ENCODE results near the gene VPS25. TPM values are rescaled to one million over a fixed set of nuclear protein-coding genes. Genes with fewer than 3 reads are reported as not detected.
"Not testable (repeated sequence)": the region's sequence is repeated elsewhere in the genome, so short reads cannot be mapped to it uniquely, and the experiment has no call there.

VPS25 gene
- total RNA-seq, 1 experiment from 2014 or later: 103 TPM

- BruUV-seq (replicated peaks): no TSS peak
- Histone ChIP-seq H3K27me3 (replicated peaks; ENCODE audit: control insufficient read depth, insufficient read depth, low read length) (no peaks in the 10 kb centered on the region), H3K9me3 (no peaks in the 10 kb centered on the region), H3K36me3 (ENCODE audit: control insufficient read depth, insufficient read depth, low read length) (no peaks in the 10 kb centered on the region), H3K4me3 (ENCODE audit: low read depth, low read length) (peak overlapping the region; percentile 68), H3K4me1 (peaks cover 28% of the 10 kb centered on the region)
- peaks cover 20% of the 10 kb centered on the region for H3K4me1 Mint-ChIP-seq (ENCODE audit: low read depth, unreplicated experiment)
- TF ChIP-seq CTCF (IDR thresholded peaks at IDR 0.05; ENCODE audit: insufficient read depth in 1 of 2, low read depth in 1 of 2, low read length in 1 of 2, severe bottlenecking in 1 of 2, unreplicated experiment in 1 of 2): no peak
- no peak for DNase-seq
- intact Hi-C loops (cut with micrococcal nuclease; ENCODE audit: unreplicated experiment): loop anchor here (5.0 kb wide), 2 partner anchors 84 to 184 kb away; partner anchors contain the start of genes PLEKHH3 and PSMC3IP
- H3K9me3 Mint-ChIP-seq (ENCODE audit: unreplicated experiment): no peaks in the 10 kb centered on the region
- no peaks in the 10 kb centered on the region for H3K27me3 Mint-ChIP-seq (ENCODE audit: insufficient read depth, unreplicated experiment)
- ChIA-PET POLR2A (no interaction called here), CTCF (interaction anchor here (0.5 to 0.8 kb wide), 5 partner anchors 12 to 930 kb away, joined by 3 to 4 read pairs (median 3); partner anchors contain the start of genes BECN1 and VPS25)
- H3K27ac Mint-ChIP-seq (ENCODE audit: unreplicated experiment): peak overlapping the region; percentile 56
- H3K36me3 Mint-ChIP-seq (ENCODE audit: insufficient read depth, unreplicated experiment): peaks cover 6% of the 10 kb centered on the region
- peak overlapping the region; percentile 65 for H3K4me3 Mint-ChIP-seq (ENCODE audit: unreplicated experiment)
Observed at GRCh38 chr17:42761638-42762037, 11.6 kb upstream of the VPS25 start.

GRCh38 chr17:42766124-42766523, 7.1 kb upstream of the VPS25 start:
- intact Hi-C loops (cut with micrococcal nuclease; ENCODE audit: unreplicated experiment): no loop called here
- H3K4me1 ChIP-seq: peaks cover 15% of the 10 kb centered on the region
- H3K4me1 Mint-ChIP-seq (ENCODE audit: low read depth, unreplicated experiment): peaks cover 13% of the 10 kb centered on the region

GRCh38 chr17:42767512-42767911, 5.7 kb upstream of the VPS25 start:
- no peaks in the 10 kb centered on the region for H3K9me3 ChIP-seq
- H3K4me3 ChIP-seq (ENCODE audit: low read depth, low read length): no peak overlapping the region
- H3K27me3 ChIP-seq (replicated peaks; ENCODE audit: control insufficient read depth, insufficient read depth, low read length): no peaks in the 10 kb centered on the region
- ChIA-PET POLR2A (no interaction called here), CTCF (no interaction called here)
- H3K4me3 Mint-ChIP-seq (ENCODE audit: unreplicated experiment): no peak overlapping the region
- no peak for DNase-seq
- TF ChIP-seq CTCF (IDR thresholded peaks at IDR 0.05; ENCODE audit: insufficient read depth in 1 of 2, low read depth in 1 of 2, low read length in 1 of 2, severe bottlenecking in 1 of 2, unreplicated experiment in 1 of 2): no peak
- no peaks in the 10 kb centered on the region for H3K36me3 ChIP-seq (ENCODE audit: control insufficient read depth, insufficient read depth, low read length)
- intact Hi-C loops (cut with micrococcal nuclease; ENCODE audit: unreplicated experiment): no loop called here
- no peaks in the 10 kb centered on the region for H3K27me3 Mint-ChIP-seq (ENCODE audit: insufficient read depth, unreplicated experiment)
- H3K4me1 ChIP-seq: peaks cover 7% of the 10 kb centered on the region
- no TSS peak for BruUV-seq (replicated peaks)
- no peaks in the 10 kb centered on the region for H3K9me3 Mint-ChIP-seq (ENCODE audit: unreplicated experiment)
- H3K36me3 Mint-ChIP-seq (ENCODE audit: insufficient read depth, unreplicated experiment): peaks cover 9% of the 10 kb centered on the region
- H3K27ac Mint-ChIP-seq (ENCODE audit: unreplicated experiment): no peak overlapping the region
- H3K4me1 Mint-ChIP-seq (ENCODE audit: low read depth, unreplicated experiment): peaks cover 13% of the 10 kb centered on the region

More at GRCh38 chr17:42766124-42766523, 7.1 kb upstream of the VPS25 start:
- no peaks in the 10 kb centered on the region for H3K9me3 Mint-ChIP-seq (ENCODE audit: unreplicated experiment)
- no peak overlapping the region for H3K4me3 Mint-ChIP-seq (ENCODE audit: unreplicated experiment)
- Histone ChIP-seq H3K4me3 (ENCODE audit: low read depth, low read length) (no peak overlapping the region), H3K9me3 (no peaks in the 10 kb centered on the region), H3K36me3 (ENCODE audit: control insufficient read depth, insufficient read depth, low read length) (no peaks in the 10 kb centered on the region), H3K27me3 (replicated peaks; ENCODE audit: control insufficient read depth, insufficient read depth, low read length) (no peaks in the 10 kb centered on the region)
- H3K27me3 Mint-ChIP-seq (ENCODE audit: insufficient read depth, unreplicated experiment): no peaks in the 10 kb centered on the region
- CTCF ChIA-PET: interaction anchor here (0.6 kb wide), 1 partner anchor 109 kb away, joined by 3 read pairs; no protein-coding TSS in a partner anchor
- peaks cover 6% of the 10 kb centered on the region for H3K36me3 Mint-ChIP-seq (ENCODE audit: insufficient read depth, unreplicated experiment)
- no peak for TF ChIP-seq CTCF (IDR thresholded peaks at IDR 0.05; ENCODE audit: insufficient read depth in 1 of 2, low read depth in 1 of 2, low read length in 1 of 2, severe bottlenecking in 1 of 2, unreplicated experiment in 1 of 2)
- peak in 1 of 2 experiments; percentile 23 for DNase-seq
- no TSS peak for BruUV-seq (replicated peaks)
- H3K27ac Mint-ChIP-seq (ENCODE audit: unreplicated experiment): no peak overlapping the region
- POLR2A ChIA-PET: interaction anchor here (0.6 kb wide), 1 partner anchor 40 kb away, joined by 15 read pairs; no protein-coding TSS in a partner anchor

GRCh38 chr17:42768006-42768405, 5.2 kb upstream of the VPS25 start:
- H3K9me3 ChIP-seq; H3K27me3 ChIP-seq (replicated peaks; ENCODE audit: control insufficient read depth, insufficient read depth, low read length); H3K4me3 ChIP-seq (ENCODE audit: low read depth, low read length); H3K9me3 Mint-ChIP-seq (ENCODE audit: unreplicated experiment); BruUV-seq (replicated peaks); H3K27ac Mint-ChIP-seq (ENCODE audit: unreplicated experiment); H3K36me3 Mint-ChIP-seq (ENCODE audit: insufficient read depth, unreplicated experiment); DNase-seq; H3K4me1 ChIP-seq; H3K36me3 ChIP-seq (ENCODE audit: control insufficient read depth, insufficient read depth, low read length); H3K4me3 Mint-ChIP-seq (ENCODE audit: unreplicated experiment); intact Hi-C loops (cut with micrococcal nuclease; ENCODE audit: unreplicated experiment); POLR2A ChIA-PET; H3K27me3 Mint-ChIP-seq (ENCODE audit: insufficient read depth, unreplicated experiment): not testable (repeated sequence)
- H3K4me1 Mint-ChIP-seq (ENCODE audit: low read depth, unreplicated experiment): peaks cover 13% of the 10 kb centered on the region
- CTCF ChIA-PET: interaction anchor here (0.6 kb wide), 1 partner anchor 135 kb away, joined by 3 read pairs; no protein-coding TSS in a partner anchor

- intact Hi-C loops (cut with micrococcal nuclease; ENCODE audit: unreplicated experiment); DNase-seq: not testable (repeated sequence)
Observed at GRCh38 chr17:42769964-42770363, 3.3 kb upstream of the VPS25 start.

More at GRCh38 chr17:42769964-42770363, 3.3 kb upstream of the VPS25 start:
- H3K4me3 Mint-ChIP-seq (ENCODE audit: unreplicated experiment); POLR2A ChIA-PET; H3K27me3 ChIP-seq (replicated peaks; ENCODE audit: control insufficient read depth, insufficient read depth, low read length); H3K4me3 ChIP-seq (ENCODE audit: low read depth, low read length); BruUV-seq (replicated peaks); H3K4me1 Mint-ChIP-seq (ENCODE audit: low read depth, unreplicated experiment); H3K36me3 ChIP-seq (ENCODE audit: control insufficient read depth, insufficient read depth, low read length); H3K9me3 ChIP-seq; CTCF ChIA-PET; H3K27me3 Mint-ChIP-seq (ENCODE audit: insufficient read depth, unreplicated experiment); H3K27ac Mint-ChIP-seq (ENCODE audit: unreplicated experiment); H3K9me3 Mint-ChIP-seq (ENCODE audit: unreplicated experiment); H3K4me1 ChIP-seq: not testable (repeated sequence)
- H3K36me3 Mint-ChIP-seq (ENCODE audit: insufficient read depth, unreplicated experiment): peaks cover 16% of the 10 kb centered on the region

Measured in Caco-2 (cell line).